GM10266 (cell line): ENCODE measurements around the gene ARSK.

ENCODE experiments used
- DNase-seq: peaks from one replicate; pipeline ENCODE4 v3.0.0; 2012; ENCODE audit errors: extremely low spot score
- CTCF ChIP-seq: IDR thresholded peaks from 2 replicates; pipeline ENCODE4 v1.5.1; 2012; ENCODE audit warnings: mild to moderate bottlenecking, low read depth; ENCODE audit not compliant: control insufficient read depth, insufficient read depth; ENCODE audit errors: missing control alignments

Gene ARSK

GRCh38 chr5:95647886-95648860, 93.3 kb downstream of the ARSK start:
- no peak for TF ChIP-seq CTCF
- DNase-seq, result no peak

- no peak for DNase-seq
- TF ChIP-seq CTCF, result no peak
Observed at GRCh38 chr5:95649274-95649673, 94.4 kb downstream of the ARSK start.

GRCh38 chr5:95649842-95650620, 95.1 kb downstream of the ARSK start:
- no peak for DNase-seq
- no peak for TF ChIP-seq CTCF

- no peak for TF ChIP-seq CTCF
Observed at GRCh38 chr5:95652849-95653248, 97.9 kb downstream of the ARSK start.

GRCh38 chr5:95654196-95654595, 99.3 kb downstream of the ARSK start:
- no peak for TF ChIP-seq CTCF
- DNase-seq, result no peak

More at GRCh38 chr5:95652849-95653248, 97.9 kb downstream of the ARSK start:
- no peak for DNase-seq
